Measurements from ENCODE around the gene ARFGAP1.
A peak's percentile ranks its signal among the peaks of the same experiment; 100 is the strongest.

Gene ARFGAP1

GRCh38 chr20:63272105-63273058, at the start of gene ARFGAP1:
ARFGAP1 (plus strand) TSS chr20:63272813; CDS start chr20:63275581, 2,768 bp downstream.
- DNase-seq, result peak; percentile 87 to 99 (median 94)
- intact Hi-C loops (cut with DNase I), result no loop called here

- peak in 5 of 10 donors; percentile 38 to 88 (median 48) for DNase-seq
- intact Hi-C loops (cut with DNase I), result loop anchor here (2.0 kb wide), 1 partner anchor 158 kb away; no protein-coding TSS in a partner anchor
Observed at GRCh38 chr20:63223121-63223825, 49.3 kb upstream of the ARFGAP1 start.

DNA sequence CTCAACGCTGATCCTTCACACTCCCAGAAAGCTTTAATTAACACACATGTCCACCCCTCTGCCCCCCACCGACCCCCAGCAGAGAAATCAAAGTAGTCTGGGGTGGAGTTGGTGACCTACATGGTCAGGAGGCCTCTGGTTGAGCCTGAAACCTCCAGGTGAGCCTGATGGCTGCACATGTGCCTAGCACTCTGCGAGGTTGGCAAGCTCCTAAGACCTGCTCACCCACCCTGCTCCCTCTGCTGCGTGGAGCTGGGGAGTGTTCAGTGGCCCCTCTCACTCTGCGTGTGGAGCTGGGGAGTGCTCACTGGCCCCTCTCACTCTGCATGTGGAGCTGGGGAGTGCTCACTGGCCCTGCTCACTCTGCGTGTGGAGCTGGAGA, 48.8 kb upstream of the ARFGAP1 start:
- DNase-seq, result no peak
- intact Hi-C loops (cut with DNase I), result loop anchor here (2.0 kb wide), 1 partner anchor 157 kb away; no protein-coding TSS in a partner anchor

DNA sequence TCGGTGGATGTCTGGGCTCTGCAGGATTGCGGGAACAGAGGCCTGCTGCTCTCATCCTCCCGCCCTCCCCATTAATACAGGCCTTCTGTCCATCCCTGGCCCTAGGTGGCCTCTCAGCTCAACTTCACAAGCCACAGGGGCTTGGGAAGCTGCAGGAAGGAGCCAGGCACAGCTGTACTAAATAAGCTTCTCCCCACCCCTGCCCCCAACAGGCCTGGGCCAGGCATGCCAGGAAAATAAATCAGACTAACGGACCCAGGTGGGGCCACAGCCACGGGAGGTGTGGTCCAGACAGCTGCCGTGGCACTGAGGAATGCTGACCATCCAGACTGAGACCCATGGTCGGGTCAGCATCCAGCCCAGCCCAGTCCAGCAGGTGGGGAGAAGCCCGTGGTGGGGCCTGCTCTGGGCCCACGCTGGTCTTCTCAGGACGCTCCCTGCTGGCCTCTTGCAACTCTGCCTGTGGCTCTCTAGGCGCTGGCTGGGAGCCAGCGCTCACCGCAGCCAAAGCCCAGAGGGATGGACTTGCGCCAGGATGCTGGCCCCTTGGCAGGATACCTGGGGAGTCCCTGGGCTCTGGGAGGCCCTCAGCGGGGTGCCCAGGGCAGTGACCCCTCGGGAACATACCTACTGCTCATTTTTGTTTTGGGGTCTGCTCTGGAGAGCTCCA, 48.1 kb upstream of the ARFGAP1 start:
- DNase-seq, result peak in 1 of 10 donors; percentile 86
- intact Hi-C loops (cut with DNase I), result no loop called here

DNA sequence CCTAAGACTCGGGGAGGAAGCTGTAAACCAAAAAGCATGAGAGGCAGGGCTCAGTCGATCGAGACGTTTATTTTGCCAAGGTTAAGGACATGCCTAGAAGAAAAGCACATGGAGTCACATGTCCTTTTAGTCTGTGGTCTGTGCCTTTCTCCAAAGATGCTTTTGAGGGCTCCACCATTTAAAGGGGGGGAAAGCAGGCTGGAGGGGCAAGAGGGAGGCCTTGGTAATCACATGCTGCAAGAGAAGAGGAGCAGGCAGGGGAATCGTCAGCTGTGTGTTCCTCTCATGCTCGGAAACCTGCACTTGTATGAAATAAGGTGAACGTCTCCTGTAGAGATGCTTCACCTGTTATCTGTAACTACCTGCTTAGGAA, 47.5 kb upstream of the ARFGAP1 start:
- intact Hi-C loops (cut with DNase I), result no loop called here
- DNase-seq, result no peak

- DNase-seq, result no peak
- intact Hi-C loops (cut with DNase I), result no loop called here
Observed at GRCh38 chr20:63226042-63226943, 46.3 kb upstream of the ARFGAP1 start.

DNA sequence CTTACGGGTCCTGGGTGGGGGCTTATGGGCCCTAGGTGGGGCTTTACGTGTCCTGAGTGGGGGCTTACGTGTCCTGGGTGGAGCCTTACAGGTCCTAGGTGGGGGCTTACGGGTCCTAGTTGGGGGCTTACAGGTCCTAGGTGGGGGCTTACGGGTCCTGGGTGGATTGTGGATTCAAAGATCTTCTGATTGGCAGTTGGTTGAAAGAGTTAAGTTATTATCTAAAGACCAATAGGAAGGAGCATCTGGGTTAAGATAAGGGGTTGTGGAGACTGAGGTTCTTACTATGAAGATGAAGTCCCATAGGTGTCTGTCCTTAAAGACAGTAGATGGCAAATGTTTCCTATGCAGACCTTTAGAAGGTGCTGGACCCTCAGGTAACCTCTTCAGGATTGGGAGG, 45.4 kb upstream of the ARFGAP1 start:
- intact Hi-C loops (cut with DNase I), result no loop called here
- DNase-seq, result no peak

GRCh38 chr20:63228806-63229205, 43.8 kb upstream of the ARFGAP1 start:
- no peak for DNase-seq
- intact Hi-C loops (cut with DNase I), result no loop called here

- peak; percentile 37 to 95 (median 64) for DNase-seq
- intact Hi-C loops (cut with DNase I), result no loop called here
Observed at GRCh38 chr20:63230800-63231268, 41.8 kb upstream of the ARFGAP1 start.

DNA sequence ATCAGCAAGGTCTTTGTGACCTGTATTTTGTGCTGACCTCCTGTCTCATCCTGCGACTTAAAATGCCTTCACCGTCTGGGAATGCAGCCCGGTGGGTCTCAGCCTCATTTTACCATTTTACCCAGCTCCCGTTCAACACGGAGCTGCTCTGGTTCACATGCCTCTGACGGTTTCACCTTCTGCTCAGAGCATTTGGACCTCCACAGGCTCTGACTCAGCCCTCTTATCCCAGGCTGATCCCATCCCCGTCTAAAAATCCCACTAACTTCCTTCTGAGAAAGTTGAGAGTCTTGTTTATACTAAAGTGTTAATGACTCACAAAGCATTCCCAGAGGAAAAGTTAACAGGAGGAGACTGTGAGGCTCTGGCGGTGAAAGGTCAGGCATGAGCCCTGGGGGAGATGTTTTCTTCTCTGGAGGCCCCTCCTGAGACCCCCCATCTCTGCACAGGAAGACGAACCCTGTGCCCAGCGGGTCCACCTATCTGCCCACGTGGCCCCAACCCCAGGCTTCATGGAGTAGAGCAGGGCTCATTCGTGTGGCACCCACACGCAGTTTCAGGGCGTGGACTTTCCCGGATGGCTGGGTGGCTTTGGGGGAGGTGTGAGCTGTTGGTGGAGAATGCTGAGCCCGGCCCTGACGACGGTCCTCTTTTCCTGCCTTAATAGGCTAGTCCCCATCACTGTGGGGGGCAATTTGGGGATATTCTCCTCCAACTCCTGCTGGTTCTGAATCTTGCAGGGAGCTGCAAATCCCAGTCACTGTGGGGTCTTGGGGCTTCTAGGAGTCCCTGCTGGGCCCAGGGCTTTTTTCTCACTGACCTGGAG, 40.2 kb upstream of the ARFGAP1 start:
- intact Hi-C loops (cut with DNase I), result no loop called here
- no peak for DNase-seq

DNA sequence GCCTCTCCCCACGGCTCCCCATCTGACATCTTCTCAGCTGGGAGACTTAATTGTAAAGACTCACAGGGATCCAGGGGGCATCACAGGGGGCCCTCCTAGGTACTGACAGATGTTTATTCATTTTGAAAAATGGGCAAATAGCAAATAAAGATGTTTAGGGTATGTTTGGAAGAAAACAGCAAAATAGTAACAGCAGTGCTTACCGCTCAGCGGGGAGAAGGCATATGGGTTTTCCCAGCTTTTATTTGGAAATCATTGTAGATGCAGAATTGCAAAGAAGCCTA, 39.6 kb upstream of the ARFGAP1 start:
- intact Hi-C loops (cut with DNase I), result no loop called here
- no peak for DNase-seq

DNA sequence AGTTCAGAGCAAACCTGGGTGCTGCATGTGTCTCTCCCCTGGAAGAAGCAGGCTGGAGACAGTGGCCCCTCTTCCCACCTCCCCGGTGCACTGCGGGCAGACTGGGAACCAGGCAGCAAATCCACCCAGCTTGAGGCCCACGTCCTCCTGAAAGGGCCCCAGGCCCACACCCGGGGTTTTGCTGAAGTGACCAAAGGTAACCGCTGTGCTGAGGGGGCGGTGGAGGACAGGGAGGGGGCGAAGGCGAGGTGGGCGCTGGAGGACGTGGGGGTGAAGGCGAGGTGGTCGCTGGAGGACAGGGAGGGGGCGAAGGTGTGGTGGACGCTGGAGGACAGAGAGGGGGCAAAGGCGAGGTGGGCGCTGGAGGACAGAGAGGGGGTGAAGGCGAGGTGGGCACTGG, 38.7 kb upstream of the ARFGAP1 start:
- no peak for DNase-seq
- intact Hi-C loops (cut with DNase I), result no loop called here

GRCh38 chr20:63234693-63235398, 37.8 kb upstream of the ARFGAP1 start:
- DNase-seq, result peak in 2 of 10 donors; percentile 21 to 34
- intact Hi-C loops (cut with DNase I), result no loop called here

DNA sequence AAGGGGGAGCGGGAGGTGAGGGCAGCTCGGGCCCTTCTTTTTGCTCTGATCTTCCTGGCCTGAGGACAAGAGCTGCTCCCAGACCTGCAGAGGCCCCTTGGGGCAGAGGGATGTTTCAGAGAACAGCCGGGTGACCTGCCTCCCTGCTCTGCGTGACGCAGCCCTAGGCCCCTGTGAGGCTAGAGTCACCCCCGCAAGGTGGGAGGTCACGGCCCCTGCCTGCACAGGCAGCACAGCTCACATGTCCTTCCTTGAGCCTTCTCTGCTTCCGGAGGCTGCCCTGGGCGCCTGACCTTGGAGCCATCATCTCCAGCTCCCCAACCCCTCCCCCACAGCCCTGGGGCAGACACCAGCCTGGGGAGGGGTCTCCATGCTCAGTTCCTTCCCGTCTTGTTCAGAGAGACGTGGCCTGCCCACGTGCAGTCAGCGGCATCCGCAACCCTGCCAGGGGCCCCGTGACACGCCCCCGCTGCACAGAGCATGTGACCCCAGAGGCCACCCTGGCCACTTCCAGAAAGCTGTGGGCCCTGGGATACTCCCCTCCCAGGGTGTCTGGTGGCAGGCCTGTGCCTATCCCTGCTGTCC, 37.1 kb upstream of the ARFGAP1 start, which contains the start of gene BIRC7:
TSS of gene BIRC7 (plus strand) at position 507 of the 585 bp plus-strand sequence. CDS start 192 bp downstream, outside the sequence.
- intact Hi-C loops (cut with DNase I), result no loop called here
- DNase-seq, result no peak

- DNase-seq, result no peak
- intact Hi-C loops (cut with DNase I), result no loop called here
Observed at GRCh38 chr20:63236116-63236837, 36.3 kb upstream of the ARFGAP1 start.

GRCh38 chr20:63238031-63238430, 34.6 kb upstream of the ARFGAP1 start:
- intact Hi-C loops (cut with DNase I), result no loop called here

GRCh38 chr20:63238514-63239125, 34.0 kb upstream of the ARFGAP1 start:
- no peak for DNase-seq
- intact Hi-C loops (cut with DNase I), result no loop called here

More at GRCh38 chr20:63238031-63238430, 34.6 kb upstream of the ARFGAP1 start:
- DNase-seq, result no peak

All from posterior cingulate gyrus (tissue), 11 donors.